LNCAP (cell line): ENCODE measurements around the gene COX18.

Source experiments
- CTCF ChIP-seq: fragments of 450-650 bp; IDR thresholded peaks from 2 replicates; pipeline ENCODE4 v1.5.1; 2017; ENCODE audit warnings: mild to moderate bottlenecking

Gene COX18

DNA sequence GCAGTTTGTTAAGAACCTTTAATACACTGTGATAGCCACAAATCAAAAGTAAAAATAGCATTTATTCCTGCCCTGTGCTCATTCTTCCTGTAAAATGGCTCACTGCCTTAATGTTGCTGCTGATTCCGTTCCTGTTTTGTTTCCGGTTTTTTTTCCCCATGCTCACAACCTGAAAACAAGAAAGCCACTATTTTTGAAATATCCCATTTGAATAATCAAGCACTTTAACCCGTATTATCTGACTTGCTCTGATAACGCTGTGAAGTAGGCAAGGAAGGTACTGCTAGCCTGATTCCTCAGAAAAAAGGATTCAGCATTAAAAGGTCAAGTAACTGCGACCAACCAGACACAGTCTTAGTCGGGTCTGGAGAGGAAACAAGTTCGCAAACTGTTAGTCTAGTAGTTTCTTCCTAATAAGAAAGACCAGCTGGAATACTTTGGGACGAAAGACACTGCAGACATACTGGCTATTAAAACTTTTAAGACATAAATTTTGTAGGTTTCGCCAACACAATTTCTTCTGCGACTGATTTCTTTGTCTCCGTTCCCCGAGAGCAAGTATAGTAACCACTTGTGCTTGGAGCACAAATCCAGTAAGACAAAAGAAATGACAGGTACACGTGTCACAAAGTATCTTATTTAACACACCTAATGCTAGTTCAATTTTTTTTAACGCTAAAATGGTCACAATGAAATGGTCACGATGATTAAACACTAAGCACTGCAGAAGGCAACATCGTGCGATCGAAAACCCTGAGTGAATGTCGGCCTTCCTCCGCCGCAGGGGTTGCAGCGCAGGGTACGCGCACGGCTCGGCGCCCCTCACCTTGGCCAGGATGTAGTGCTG, 802 bp downstream of the COX18 start:
- no peak for TF ChIP-seq CTCF

DNA sequence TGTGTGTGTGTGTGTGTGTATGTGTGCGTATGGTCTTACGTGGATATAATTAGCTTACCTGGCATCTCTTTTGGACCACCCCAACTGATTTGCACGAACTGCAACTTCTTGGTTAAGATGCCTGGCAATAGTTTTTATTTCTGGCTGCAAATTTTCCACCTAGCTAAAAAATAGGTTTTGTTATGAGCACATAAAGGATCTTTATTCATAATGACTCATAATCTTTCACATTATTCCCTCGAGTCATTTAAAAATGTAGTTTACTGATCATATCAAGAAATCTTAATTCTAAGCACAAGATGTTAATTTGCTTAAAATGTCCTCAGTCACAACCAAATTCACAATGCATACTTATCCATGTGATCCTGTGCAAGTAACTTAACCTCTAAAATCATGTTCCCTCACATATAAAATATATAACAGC, 1.5 kb downstream of the COX18 start:
- no peak for TF ChIP-seq CTCF

GRCh38 chr4:73066928-73067327, 2.6 kb downstream of the COX18 start:
- no peak for TF ChIP-seq CTCF

DNA sequence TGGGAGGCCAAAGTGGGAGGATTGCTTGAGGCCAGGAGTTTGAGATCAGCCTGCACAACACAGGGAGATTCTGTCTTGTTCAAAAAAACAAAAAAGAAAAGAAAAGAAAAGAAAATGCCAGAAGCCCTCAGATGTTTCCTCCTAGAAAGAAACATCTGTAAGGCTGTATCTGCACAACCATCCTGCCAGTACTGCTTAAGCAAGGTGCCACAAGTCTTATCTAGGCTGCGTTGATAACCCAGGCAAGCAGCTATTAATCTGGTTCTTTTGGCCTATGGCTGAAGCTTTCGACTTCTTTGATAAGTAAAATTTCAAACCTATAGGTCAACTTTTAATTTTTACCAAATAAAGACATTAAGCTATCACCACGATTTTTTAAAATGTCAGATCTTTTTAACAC, 3.1 kb downstream of the COX18 start:
- no peak for TF ChIP-seq CTCF

DNA sequence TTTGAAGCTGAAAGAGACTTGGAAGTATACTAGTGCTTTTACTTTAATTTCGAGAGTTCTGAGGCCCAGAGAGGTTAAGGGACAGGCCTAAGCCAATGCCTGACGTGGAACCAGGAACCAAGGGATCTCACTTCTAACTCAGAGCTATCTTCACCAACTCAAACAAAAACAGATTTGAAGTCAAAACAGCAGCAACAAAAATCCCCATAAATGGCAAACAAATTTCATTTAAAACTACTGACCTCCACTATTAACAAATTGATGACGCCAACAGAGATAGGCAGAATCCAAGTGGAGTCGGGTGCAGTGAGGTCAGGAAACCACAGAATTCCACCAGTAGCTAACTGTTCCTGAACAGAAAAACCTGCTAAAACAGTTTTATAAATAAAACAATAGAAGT, 5.0 kb downstream of the COX18 start:
- no peak for TF ChIP-seq CTCF

DNA sequence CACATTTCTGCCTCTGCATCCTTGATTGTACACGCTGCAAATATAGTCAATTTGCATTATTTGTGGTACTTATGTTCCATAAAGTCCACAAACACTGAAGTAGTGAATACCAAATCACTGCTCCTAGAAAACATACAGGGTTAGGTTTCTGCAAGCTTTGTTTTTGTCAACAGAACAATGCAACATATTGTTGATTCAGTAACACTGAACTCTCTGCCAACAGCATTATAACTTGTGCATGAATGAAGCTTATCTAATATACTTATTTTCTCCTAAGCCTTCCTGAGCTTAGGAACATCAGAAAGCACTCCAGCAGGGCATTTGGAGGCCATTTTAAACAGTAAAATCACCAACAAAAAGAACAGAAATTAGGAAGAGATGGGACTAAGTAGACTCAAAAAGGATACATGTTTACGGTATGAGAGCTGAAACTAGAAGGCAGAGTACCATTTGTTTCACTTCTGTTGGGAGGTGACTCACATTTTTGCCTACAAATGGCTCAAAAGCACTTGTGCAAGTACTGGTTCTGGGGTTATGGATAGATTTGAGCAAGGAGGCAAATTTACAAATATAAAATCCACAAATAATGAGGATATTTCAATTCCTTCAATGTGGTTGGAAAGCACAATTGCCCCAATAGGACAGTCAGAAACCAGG, 14.1 kb downstream of the COX18 start:
- TF ChIP-seq CTCF, result no peak

DNA sequence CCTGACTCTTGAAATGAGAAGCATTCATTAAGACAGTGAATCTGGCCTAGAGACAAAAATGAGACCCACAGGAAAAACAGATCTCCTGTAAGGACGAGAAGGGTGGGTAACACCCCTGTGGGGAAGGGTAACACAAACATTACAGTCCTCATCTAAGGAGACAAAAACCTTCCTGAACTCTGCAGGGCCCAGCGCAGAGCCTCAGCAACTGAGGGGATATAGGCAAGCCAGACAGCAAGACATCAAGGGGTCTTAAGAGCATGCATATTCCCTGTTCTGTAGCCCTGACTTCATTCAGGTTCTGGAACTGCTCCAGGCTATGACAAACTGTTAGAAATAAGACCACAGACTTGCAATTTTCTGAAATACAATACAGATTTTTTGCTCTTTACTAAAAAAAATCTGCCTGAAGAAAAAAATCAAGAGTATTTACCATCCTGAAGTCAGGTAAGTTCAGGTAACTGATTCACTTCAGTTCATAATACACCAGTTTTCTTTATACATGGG, 15.5 kb downstream of the COX18 start:
- no peak for TF ChIP-seq CTCF
